IMR-90 (cell line): ENCODE data around the gene TCP11L1. TPM values are rescaled to one million over a fixed set of nuclear protein-coding genes. Genes with fewer than 3 reads are reported as not detected.
"Not testable (repeated sequence)": the region's sequence is repeated elsewhere in the genome, so short reads cannot be mapped to it uniquely, and the experiment has no call there.

ENCODE experiments used
- ATAC-seq: fragments of 200-7000 bp; cut with Tn5 transposase; 2 replicates; pipeline ENCODE4 v1.9.1; 2020; ENCODE audit warnings: low read depth, mild to moderate bottlenecking, moderate library complexity
- BruUV-seq: library from RNA; stranded (reverse); fragments of 400-500 nt; replicated peaks from 2 replicates; lab custom pipeline; 2021; lab: Mats Ljungman, UMichigan
- CTCF ChIA-PET: fragments of 300-600 bp; formaldehyde crosslinking; extraction: SDS; loops from one replicate; lab custom pipeline; 2021; ENCODE audit warnings: antibody characterized with exemption; lab: Yijun Ruan, JAX
- POLR2A ChIA-PET: fragments of 300-600 bp; sonication (Branson Sonifier 250); formaldehyde crosslinking; loops from one replicate; lab custom pipeline; 2022; ENCODE audit warnings: antibody characterized with exemption; ENCODE audit not compliant: unreplicated experiment; lab: Charles Lee
- DNase-seq: peaks from one replicate; pipeline ENCODE4 v3.0.0; 2013
- H2AFZ ChIP-seq: replicated peaks from 2 replicates; pipeline ENCODE3; 2013; ENCODE audit warnings: low read length, mild to moderate bottlenecking; ENCODE audit not compliant: poor library complexity
- H2AK5ac ChIP-seq: 2 replicates; pipeline ENCODE4 v1.6.1; 2013; ENCODE audit warnings: low read depth, low read length, inconsistent platforms
- H2AK9ac ChIP-seq: replicated peaks from 2 replicates; pipeline ENCODE3; 2013; ENCODE audit warnings: mild to moderate bottlenecking, low read depth, low read length, moderate library complexity; ENCODE audit not compliant: poor library complexity
- H2BK120ac ChIP-seq: 2 replicates; pipeline ENCODE4 v1.6.1; 2013; ENCODE audit warnings: low read depth, low read length, inconsistent platforms
- H2BK15ac ChIP-seq: 3 replicates; pipeline ENCODE4 v1.6.1; 2013; ENCODE audit warnings: low read depth, low read length, inconsistent platforms
- H2BK20ac ChIP-seq: 2 replicates; pipeline ENCODE4 v1.6.1; 2013; ENCODE audit warnings: low read depth, mild to moderate bottlenecking, inconsistent platforms, low read length, moderate library complexity
- H2BK5ac ChIP-seq: 2 replicates; pipeline ENCODE4 v1.6.1; 2013; ENCODE audit warnings: mild to moderate bottlenecking, low read depth, low read length, inconsistent platforms; ENCODE audit not compliant: poor library complexity, severe bottlenecking
- H3K14ac ChIP-seq: replicated peaks from 2 replicates; pipeline ENCODE4 v1.6.1; 2013; ENCODE audit warnings: low read depth, low read length, inconsistent platforms
- H3K18ac ChIP-seq: 2 replicates; pipeline ENCODE4 v1.6.1; 2013; ENCODE audit warnings: low read depth, low read length, control low read depth
- H3K23ac ChIP-seq: 2 replicates; pipeline ENCODE4 v1.6.1; 2013; ENCODE audit warnings: low read depth, low read length, inconsistent platforms
- H3K27ac ChIP-seq: 2 replicates; pipeline ENCODE4 v1.5.1; 2013; ENCODE audit warnings: mild to moderate bottlenecking, control low read depth, low read length; ENCODE audit not compliant: insufficient read depth
- H3K27me3 ChIP-seq: 2 replicates; pipeline ENCODE4 v1.6.1; 2013; ENCODE audit warnings: low read length; ENCODE audit not compliant: control insufficient read depth, insufficient read depth
- H3K36me3 ChIP-seq: 2 replicates; pipeline ENCODE4 v1.6.1; 2013; ENCODE audit warnings: low read length, mixed read lengths; ENCODE audit not compliant: control insufficient read depth, insufficient read depth
- H3K4ac ChIP-seq: 2 replicates; pipeline ENCODE4 v1.6.1; 2013; ENCODE audit warnings: low read depth, low read length, inconsistent platforms
- H3K4me1 ChIP-seq: 2 replicates; pipeline ENCODE4 v1.6.1; 2013; ENCODE audit warnings: low read length, mixed read lengths; ENCODE audit not compliant: control insufficient read depth, insufficient read depth
- H3K4me2 ChIP-seq: 2 replicates; pipeline ENCODE4 v1.6.1; 2013; ENCODE audit warnings: low read depth, mild to moderate bottlenecking, control low read depth, low read length, moderate library complexity
- H3K4me3 ChIP-seq: 2 replicates; pipeline ENCODE4 v1.5.1; 2013; ENCODE audit warnings: low read depth, mild to moderate bottlenecking, control low read depth, low read length, moderate library complexity; ENCODE audit not compliant: insufficient read depth
- H3K56ac ChIP-seq: 2 replicates; pipeline ENCODE4 v1.6.1; 2013; ENCODE audit warnings: low read length, inconsistent platforms; ENCODE audit not compliant: insufficient read depth; ENCODE audit errors: extremely low read depth
- H3K79me1 ChIP-seq, 2 experiments: 2 replicates each; pipeline ENCODE4 v1.6.1; 2013; ENCODE audit warnings: low read length in 2 of 2, inconsistent platforms in 1 of 2, low read depth in 1 of 2
- H3K9ac ChIP-seq: 2 replicates; pipeline ENCODE4 v1.6.1; 2013; ENCODE audit warnings: low read depth, low read length, control low read depth
- H3K9me1 ChIP-seq: 2 replicates; pipeline ENCODE4 v1.6.1; 2013; ENCODE audit warnings: low read length, inconsistent platforms; ENCODE audit not compliant: insufficient read depth
- H3K9me3 ChIP-seq: 2 replicates; pipeline ENCODE4 v1.6.1; 2013; ENCODE audit warnings: low read length; ENCODE audit not compliant: control insufficient read depth, insufficient read depth
- H4K20me1 ChIP-seq: 2 replicates; pipeline ENCODE4 v1.6.1; 2013; ENCODE audit warnings: low read length, inconsistent platforms; ENCODE audit not compliant: insufficient read depth
- H4K5ac ChIP-seq: 2 replicates; pipeline ENCODE4 v1.6.1; 2013; ENCODE audit warnings: mild to moderate bottlenecking, low read depth, low read length, control low read depth
- H4K8ac ChIP-seq, 2 experiments: 2 replicates each; pipeline ENCODE4 v1.6.1; 2013; ENCODE audit warnings: low read depth in 2 of 2, low read length in 2 of 2, control low read depth in 1 of 2, inconsistent platforms in 1 of 2
- H4K91ac ChIP-seq: 2 replicates; pipeline ENCODE4 v1.6.1; 2013; ENCODE audit warnings: low read depth, low read length, inconsistent platforms; ENCODE audit not compliant: insufficient read depth
- WGBS, 2 experiments: methylation state at CpG; one replicate each; pipeline versions ENCODE4 v1.1.5 to v1.1.7; 2013; ENCODE audit warnings: missing lambda C conversion rate in 2 of 2; ENCODE audit not compliant: insufficient read length in 1 of 2; ENCODE audit errors: extremely low coverage in 2 of 2; 5-methylcytosine and 5-hydroxymethylcytosine counted together
- dilution Hi-C: fragments of 300-500 bp; cut with HindIII; formaldehyde crosslinking; loops from one replicate; pipeline ENCODE4 v1.14.3; 2018; ENCODE audit warnings: low sequenced_read_pairs; ENCODE audit not compliant: unreplicated experiment
- in situ Hi-C: fragments of 300-500 bp; cut with MboI; formaldehyde crosslinking; loops from 3 replicates; pipeline ENCODE4 v1.14.3; 2019; ENCODE audit warnings: low sequenced_read_pairs, inconsistent platforms, mixed read lengths
- intact Hi-C: fragments of 100-400 bp; cut with micrococcal nuclease; formaldehyde crosslinking; loops from 2 replicates; pipeline ENCODE4 v1.10.0; 2022
- microRNA-seq, 2 experiments: library from miRNA; stranded (forward) in 1 of 2; unstranded in 1 of 2; fragments of 10-50 nt in 1 of 2; fragments of <30 nt in 1 of 2; gene quantifications in 1 of 2; microRNA quantifications in 1 of 2; one replicate each; pipeline versions ENCODE3 to v1.1.0; 2013 to 2020; ENCODE audit not compliant: insufficient read depth in 1 of 2, insufficient read length in 1 of 2, unreplicated experiment in 1 of 2
- polyA plus RNA-seq, 3 experiments: library from polyadenylated mRNA; depleted of rRNA; stranded (reverse); fragments of >200 nt; gene quantifications; 2 replicates each; pipeline ENCODE4 v1.2.3, GENCODE V29; 2012; ENCODE audit warnings: low replicate concordance in 1 of 3
- small RNA-seq, 5 experiments: library from RNA; depleted of rRNA; stranded (forward); fragments of <200 nt; gene quantifications; one replicate each; pipeline ENCODE3, GENCODE V24; 2012
- total RNA-seq: library from RNA; depleted of rRNA; stranded (reverse); fragments of >200 nt; gene quantifications from 2 replicates; pipeline ENCODE4 v1.2.3, GENCODE V29; 2012; rRNA removed

TCP11L1 gene
- total and polyA plus RNA-seq, 2 of the 4 experiments (the other 2 are of a cell fraction): 13.9 to 17.4 TPM

- H3K27ac ChIP-seq, H3K9me1 ChIP-seq, H2AFZ ChIP-seq, H3K4me2 ChIP-seq, intact Hi-C loops, H4K5ac ChIP-seq, H3K4me3 ChIP-seq, H2BK15ac ChIP-seq, H3K27me3 ChIP-seq, H2BK20ac ChIP-seq, H3K36me3 ChIP-seq, H3K18ac ChIP-seq, ATAC-seq, H3K23ac ChIP-seq, in situ Hi-C loops, H3K4me1 ChIP-seq, H2BK120ac ChIP-seq, H3K9ac ChIP-seq, H3K56ac ChIP-seq, H2AK5ac ChIP-seq, H3K9me3 ChIP-seq, H4K91ac ChIP-seq, H2AK9ac ChIP-seq, BruUV-seq, DNase-seq, H3K4ac ChIP-seq, H3K14ac ChIP-seq, POLR2A ChIA-PET, H4K20me1 ChIP-seq, dilution Hi-C loops, H4K8ac ChIP-seq, H3K79me1 ChIP-seq, H2BK5ac ChIP-seq: not testable (repeated sequence)
- CTCF ChIA-PET: interaction anchor here (0.7 kb wide), 1 partner anchor 25 kb away, joined by 3 read pairs; no protein-coding TSS in a partner anchor
- WGBS, 2 experiments: no CpG with 5 or more reads among the region's 1 CpG
Observed at GRCh38 chr11:33122696-33123095, 83.3 kb downstream of the TCP11L1 start.

Small RNA genes lying within 50 kb of the gene (microRNA-seq; reads per million reads assigned to microRNA genes)
- gene RF00019 (ENCODE audit: insufficient read depth, insufficient read length): not detected

Small RNA genes lying within 50 kb of the gene (small RNA-seq; reads per million reads assigned to genes)
- 0 reads per million in 5 experiments for gene RF00019

Other genes with a start within 250 kb of the TCP11L1 start
- gene CCDC73, start 244.9 kb upstream of the TCP11L1 start, total RNA-seq: not detected in 2 replicates
- not detected in 2 replicates for gene CCDC73, start 244.9 kb upstream of the TCP11L1 start, polyA plus RNA-seq (2012; rRNA removed)
- gene PRRG4, start 209.6 kb upstream of the TCP11L1 start, total RNA-seq: not detected in 2 replicates
- gene PRRG4, start 209.6 kb upstream of the TCP11L1 start, polyA plus RNA-seq (2012; rRNA removed): not detected in 2 replicates
- 15.6 and 21.1 TPM in 2 replicates for gene QSER1, start 146.8 kb upstream of the TCP11L1 start, total RNA-seq
- 5.3 and 5.9 TPM in 2 replicates for gene QSER1, start 146.8 kb upstream of the TCP11L1 start, polyA plus RNA-seq (2012; rRNA removed)
- 9.7 TPM in 2 replicates for gene DEPDC7, start 23.7 kb upstream of the TCP11L1 start, total RNA-seq
- 5.9 and 7.4 TPM in 2 replicates for gene DEPDC7, start 23.7 kb upstream of the TCP11L1 start, polyA plus RNA-seq (2012; rRNA removed)
- 14.5 and 31.4 TPM in 2 replicates for gene CSTF3, start 121.9 kb downstream of the TCP11L1 start, total RNA-seq
- gene CSTF3, start 121.9 kb downstream of the TCP11L1 start, polyA plus RNA-seq (2012; rRNA removed): 18.0 and 23.4 TPM in 2 replicates
- 100.0 and 103 TPM in 2 replicates for gene HIPK3, start 217.8 kb downstream of the TCP11L1 start, total RNA-seq
- 7.7 and 8.3 TPM in 2 replicates for gene HIPK3, start 217.8 kb downstream of the TCP11L1 start, polyA plus RNA-seq (2012; rRNA removed)